CD4-positive, alpha-beta T cell treated with Interleukin-21 for 1 hour (primary cell): ENCODE data around the gene NOC2L.

ENCODE experiments used
- DNase-seq: peaks from one replicate; pipeline ENCODE4 v3.0.0-alpha.2; 2020

NOC2L gene

GRCh38 chr1:913491-914130 is 45.4 kb downstream of the NOC2L start:
- DNase-seq, result no peak

- DNase-seq, result no peak
Measured at GRCh38 chr1:912740-913301, 46.2 kb downstream of the NOC2L start.

GRCh38 chr1:911875-912739 is 46.9 kb downstream of the NOC2L start:
- DNase-seq, result no peak

- DNase-seq, result no peak
Measured at GRCh38 chr1:910881-911721, 48.0 kb downstream of the NOC2L start.

GRCh38 chr1:910311-910880 is 48.7 kb downstream of the NOC2L start:
- no peak for DNase-seq

GRCh38 chr1:909861-910310 is 49.2 kb downstream of the NOC2L start:
- no peak for DNase-seq

- DNase-seq, result no peak
Measured at GRCh38 chr1:908661-909060, 50.4 kb downstream of the NOC2L start.

GRCh38 chr1:907611-908451 is 51.2 kb downstream of the NOC2L start:
- DNase-seq, result no peak

- no peak for DNase-seq
Measured at GRCh38 chr1:906600-907420, 52.2 kb downstream of the NOC2L start.

- DNase-seq, result no peak
Measured at GRCh38 chr1:905811-906599, 53.1 kb downstream of the NOC2L start.

GRCh38 chr1:905071-905749 is 53.8 kb downstream of the NOC2L start:
- DNase-seq, result no peak

- peak; percentile 88 for DNase-seq
Measured at GRCh38 chr1:904310-904950, 54.6 kb downstream of the NOC2L start.

GRCh38 chr1:903721-904271 is 55.3 kb downstream of the NOC2L start:
- no peak for DNase-seq

GRCh38 chr1:903305-903704 is 55.8 kb downstream of the NOC2L start:
- no peak for DNase-seq

GRCh38 chr1:902802-903201 is 56.3 kb downstream of the NOC2L start:
- no peak for DNase-seq

- DNase-seq, result no peak
Measured at GRCh38 chr1:901108-901859, 57.8 kb downstream of the NOC2L start.

GRCh38 chr1:899636-900317 is 59.3 kb downstream of the NOC2L start:
- no peak for DNase-seq
